Hematopoietic multipotent progenitor cell (in vitro differentiated cells): ENCODE measurements around the gene ASAP2. TPM values are rescaled to one million over a fixed set of nuclear protein-coding genes. Genes with fewer than 3 reads are reported as not detected.

Source experiments
- total RNA-seq: library from RNA; depleted of rRNA; stranded (reverse); fragments of >200 nt; gene quantifications from one replicate; pipeline ENCODE4 v1.2.3, GENCODE V29; 2012

Gene ASAP2
- total RNA-seq, 1 donor, result 4.3 TPM

Other genes with a start within 250 kb of the ASAP2 start
- gene MBOAT2, start 203.1 kb upstream of the ASAP2 start, total RNA-seq, result 25.0 TPM
- 14.5 TPM for gene ITGB1BP1, start 216.7 kb downstream of the ASAP2 start, total RNA-seq
- gene CPSF3, start 216.8 kb downstream of the ASAP2 start, total RNA-seq, result 31.5 TPM